IPS DF 4.7 (cell line): ENCODE results near the gene ZCCHC2.

Experiments used
- DNase-seq: peaks from one replicate; pipeline ENCODE4 v3.0.0-alpha.2; 2013; ENCODE audit warnings: low spot score; ENCODE audit errors: extremely low read depth

ZCCHC2 gene

GRCh38 chr18:62537946-62538345 is 15.1 kb downstream of the ZCCHC2 start:
- DNase-seq: no peak

GRCh38 chr18:62538881-62539280 is 16.1 kb downstream of the ZCCHC2 start:
- no peak for DNase-seq

- DNase-seq: no peak
Measured at GRCh38 chr18:62539284-62540165, 16.7 kb downstream of the ZCCHC2 start.

GRCh38 chr18:62543021-62543420 is 20.2 kb downstream of the ZCCHC2 start:
- no peak for DNase-seq

GRCh38 chr18:62545098-62545497 is 22.3 kb downstream of the ZCCHC2 start:
- no peak for DNase-seq

- no peak for DNase-seq
Measured at GRCh38 chr18:62549755-62550154, 26.9 kb downstream of the ZCCHC2 start.

- no peak for DNase-seq
Measured at GRCh38 chr18:62550746-62551145, 27.9 kb downstream of the ZCCHC2 start.

GRCh38 chr18:62551972-62552513 is 29.2 kb downstream of the ZCCHC2 start:
- DNase-seq: no peak

GRCh38 chr18:62554061-62554815 is 31.4 kb downstream of the ZCCHC2 start:
- DNase-seq: no peak

- no peak for DNase-seq
Measured at GRCh38 chr18:62555135-62555534, 32.3 kb downstream of the ZCCHC2 start.

GRCh38 chr18:62556397-62556796 is 33.6 kb downstream of the ZCCHC2 start:
- no peak for DNase-seq

- no peak for DNase-seq
Measured at GRCh38 chr18:62558015-62558663, 35.3 kb downstream of the ZCCHC2 start.

GRCh38 chr18:62564044-62564443 is 41.2 kb downstream of the ZCCHC2 start:
- no peak for DNase-seq

GRCh38 chr18:62566199-62566598 is 43.4 kb downstream of the ZCCHC2 start:
- no peak for DNase-seq

GRCh38 chr18:62566818-62567217 is 44.0 kb downstream of the ZCCHC2 start:
- no peak for DNase-seq

- DNase-seq: no peak
Measured at GRCh38 chr18:62569081-62569655, 46.3 kb downstream of the ZCCHC2 start.

- DNase-seq: no peak
Measured at GRCh38 chr18:62571037-62571436, 48.2 kb downstream of the ZCCHC2 start.

GRCh38 chr18:62571648-62572047 is 48.8 kb downstream of the ZCCHC2 start:
- no peak for DNase-seq

- DNase-seq: no peak
Measured at GRCh38 chr18:62572456-62572855, 49.6 kb downstream of the ZCCHC2 start.

GRCh38 chr18:62574776-62575175 is 52.0 kb downstream of the ZCCHC2 start:
- no peak for DNase-seq

- DNase-seq: no peak
Measured at GRCh38 chr18:62576271-62576670, 53.4 kb downstream of the ZCCHC2 start.
